IMR-90 (cell line): Measurements from ENCODE around the gene CUTA.

ENCODE experiments used
- CTCF ChIP-seq: conservative IDR thresholded peaks from 2 replicates; pipeline ENCODE4 v1.5.1; 2012; ENCODE audit warnings: mild to moderate bottlenecking, low read depth, low read length, improper control_type of control experiment
- POLR2A ChIP-seq: IDR thresholded peaks from 2 replicates; pipeline ENCODE4 v1.6.1; 2012; ENCODE audit warnings: mild to moderate bottlenecking, low read depth, low read length
- RFX5 ChIP-seq: IDR thresholded peaks from 2 replicates; pipeline ENCODE4 v1.8.0; 2012; ENCODE audit warnings: low read depth, mild to moderate bottlenecking, low read length, moderate library complexity
- USF2 ChIP-seq: fragments of 150-350 bp; IDR thresholded peaks from 2 replicates; pipeline ENCODE4 v1.6.1; 2017; ENCODE audit warnings: mild to moderate bottlenecking, antibody characterized with exemption, low read length, low read depth

- TF ChIP-seq POLR2A (no peak), CTCF (no peak), RFX5 (no peak), USF2 (no peak)
Measured at GRCh38 chr6:33372526-33373123, 45.3 kb downstream of the CUTA start.
